Endothelial cell of umbilical vein (primary cell): ENCODE data around the gene LARP6. TPM values are rescaled to one million over a fixed set of nuclear protein-coding genes. Genes with fewer than 3 reads are reported as not detected.

Experiments used
- BruUV-seq: library from RNA; stranded (reverse); fragments of 400-500 nt; replicated peaks from 2 replicates; lab custom pipeline; 2021; lab: Mats Ljungman, UMichigan
- CTCF ChIA-PET: fragments of 300-600, 350-600 bp; sonication (Branson Sonifier 250); formaldehyde crosslinking; loops from one replicate; lab custom pipeline; 2021; ENCODE audit warnings: antibody characterized with exemption, inconsistent platforms; lab: Charles Lee
- POLR2A ChIA-PET: fragments of 300-600, 350-600 bp; sonication (Branson Sonifier 250); formaldehyde crosslinking; loops from one replicate; lab custom pipeline; 2021; ENCODE audit warnings: antibody characterized with exemption, inconsistent platforms; lab: Charles Lee
- DNase-seq: peaks from one replicate; pipeline ENCODE4 v3.0.0-alpha.2; 2011; ENCODE audit warnings: low read depth, low spot score
- FAIRE-seq: peaks from 2 replicates; lab custom pipeline; 2011; peaks lifted over from hg19 to GRCh38; lab: Jason Lieb, UNC
- H2AFZ ChIP-seq: 2 replicates; pipeline ENCODE4 v1.6.0; 2012; ENCODE audit warnings: low read depth, low read length, control low read depth, inconsistent platforms
- H3K27ac ChIP-seq: 2 replicates; pipeline ENCODE4 v1.5.1; 2011; ENCODE audit warnings: low read depth, mild to moderate bottlenecking, control low read depth, low read length, moderate library complexity; ENCODE audit not compliant: insufficient read depth
- H3K27me3 ChIP-seq, 2 experiments: 2 replicates each; pipeline versions ENCODE4 v1.6.0 to v1.6.1; 2011; ENCODE audit warnings: low read length in 2 of 2, mixed read lengths in 1 of 2; ENCODE audit not compliant: control insufficient read depth in 2 of 2, insufficient read depth in 2 of 2
- H3K36me3 ChIP-seq, 2 experiments: 2 replicates in 1 of 2; 3 replicates in 1 of 2; pipeline ENCODE4 v1.5.1; 2011; ENCODE audit warnings: low read length in 2 of 2, mild to moderate bottlenecking in 1 of 2, moderate library complexity in 1 of 2; ENCODE audit not compliant: control insufficient read depth in 2 of 2, insufficient read depth in 2 of 2; ENCODE audit errors: extremely low read depth in 1 of 2
- H3K4me1 ChIP-seq: 3 replicates; pipeline ENCODE4 v1.5.1; 2011; ENCODE audit warnings: mild to moderate bottlenecking, low read length; ENCODE audit not compliant: control insufficient read depth, insufficient read depth; ENCODE audit errors: extremely low read depth
- H3K4me2 ChIP-seq: 2 replicates; pipeline ENCODE4 v1.6.1; 2011; ENCODE audit warnings: low read length, control low read depth, mixed read lengths; ENCODE audit not compliant: insufficient read depth
- H3K4me3 ChIP-seq, 3 experiments: fragments of 200-600 bp in 1 of 3; sonication (generic), shearing (Covaris generic) in 1 of 3; replicated peaks in 1 of 3; 2 replicates each; pipeline ENCODE4 v1.5.1; 2011 to 2016; ENCODE audit warnings: control low read depth in 3 of 3, low read length in 3 of 3, mild to moderate bottlenecking in 2 of 3, inconsistent platforms in 1 of 3, low read depth in 1 of 3, moderate library complexity in 1 of 3; ENCODE audit not compliant: insufficient read depth in 1 of 3
- H3K79me2 ChIP-seq: 2 replicates; pipeline ENCODE4 v1.6.0; 2012; ENCODE audit warnings: low read length, inconsistent platforms; ENCODE audit not compliant: control insufficient read depth, insufficient read depth
- H3K9ac ChIP-seq: replicated peaks from 2 replicates; pipeline ENCODE3; 2011; ENCODE audit warnings: low read length, control low read depth; ENCODE audit not compliant: insufficient read depth; ENCODE audit errors: extremely low read depth
- H3K9me1 ChIP-seq: replicated peaks from 3 replicates; pipeline ENCODE4 v1.6.0; 2011; ENCODE audit warnings: mild to moderate bottlenecking, low read length; ENCODE audit not compliant: control insufficient read depth, insufficient read depth; ENCODE audit errors: extremely low read depth
- H3K9me3 ChIP-seq: replicated peaks from 2 replicates; pipeline ENCODE4 v1.5.1; 2012; ENCODE audit warnings: low read length, inconsistent platforms; ENCODE audit not compliant: control insufficient read depth, insufficient read depth
- H4K20me1 ChIP-seq: replicated peaks from 2 replicates; pipeline ENCODE3; 2011; ENCODE audit warnings: mild to moderate bottlenecking, low read length; ENCODE audit not compliant: control insufficient read depth, insufficient read depth; ENCODE audit errors: extremely low read depth
- CTCF ChIP-seq, 2 donors: IDR thresholded peaks; 1 replicate in 1 of 2; 2 replicates in 1 of 2; pipeline ENCODE4 v1.5.1; 2011; ENCODE audit warnings: low read length in 2 of 2, mild to moderate bottlenecking in 2 of 2, moderate library complexity in 2 of 2, control low read depth in 1 of 2, inconsistent platforms in 1 of 2, low read depth in 1 of 2; ENCODE audit not compliant: insufficient read depth in 1 of 2; ENCODE audit errors: extremely low read depth in 1 of 2
- EZH2 ChIP-seq: IDR thresholded peaks from 2 replicates; pipeline ENCODE4 v1.6.1; 2012; ENCODE audit warnings: borderline replicate concordance, low read depth, mild to moderate bottlenecking, moderate library complexity, low read length, inconsistent platforms; ENCODE audit not compliant: severe bottlenecking
- FOS ChIP-seq: IDR thresholded peaks from 2 replicates; pipeline ENCODE4 v1.6.1; 2011; ENCODE audit warnings: mild to moderate bottlenecking, low read length, moderate library complexity, borderline replicate concordance; ENCODE audit not compliant: insufficient read depth
- GATA2 ChIP-seq: IDR thresholded peaks from 2 replicates; pipeline ENCODE4 v1.7.0; 2011; ENCODE audit warnings: low read depth, mild to moderate bottlenecking, moderate library complexity, mixed read lengths, low read length; ENCODE audit not compliant: insufficient read length, insufficient read depth
- JUN ChIP-seq: IDR thresholded peaks from 2 replicates; pipeline ENCODE4 v1.6.1; 2011; ENCODE audit warnings: borderline replicate concordance, low read depth; ENCODE audit not compliant: insufficient read length, insufficient read depth
- MYC ChIP-seq: IDR thresholded peaks from one replicate; pipeline ENCODE4 v1.6.1; 2011; ENCODE audit warnings: mild to moderate bottlenecking, low read depth, low read length
- POLR2A ChIP-seq: IDR thresholded peaks from 2 replicates; pipeline ENCODE4 v1.6.1; 2012; ENCODE audit warnings: low read depth, mild to moderate bottlenecking, control low read depth, low read length
- POLR2AphosphoS5 ChIP-seq: IDR thresholded peaks from 2 replicates; pipeline ENCODE4 v1.6.1; 2012; ENCODE audit warnings: low read depth, mild to moderate bottlenecking, control low read depth, low read length, moderate library complexity; ENCODE audit not compliant: insufficient read depth
- dilution Hi-C: fragments of 300-500 bp; cut with MboI; formaldehyde crosslinking; loops from one replicate; pipeline ENCODE4 v1.15.0; 2019; ENCODE audit warnings: low sequenced_read_pairs; ENCODE audit not compliant: extremely low pct_ligation_motif_present
- intact Hi-C: fragments of 100-400 bp; cut with micrococcal nuclease; formaldehyde crosslinking; loops from one replicate; pipeline ENCODE4 v1.10.0; 2022
- polyA plus RNA-seq, 4 experiments: library from polyadenylated mRNA; depleted of rRNA in 3 of 4; stranded (reverse) in 3 of 4; unstranded in 1 of 4; fragments of >200 nt; gene quantifications; 2 replicates each; pipeline versions ENCODE4 v1.2.1 to v1.2.3, GENCODE V29; 2011 to 2012; ENCODE audit warnings: missing spikeins in 1 of 4
- total RNA-seq: library from RNA; stranded (reverse); gene quantifications from 2 replicates; pipeline ENCODE4 v1.2.3, GENCODE V29; 2021
- TF ChIP-seq, protein P1 (sequence below): IDR thresholded peaks from 2 replicates; pipeline ENCODE4 v1.6.1; 2011; ENCODE audit not compliant: insufficient read depth, insufficient read length

The LARP6 gene
- total and polyA plus RNA-seq, 2 donors (not counting 3 experiments of a cell fraction or from before 2014, with no cell fraction given) = 16.9 to 56.2 TPM

- BruUV-seq = no TSS peak
- H3K9me1 ChIP-seq = no peaks in the 10 kb centered on the region
- FAIRE-seq (no peak), DNase-seq (no peak)
- no peak overlapping the region for H2AFZ ChIP-seq
- H3K4me1 ChIP-seq = peaks cover 20% of the 10 kb centered on the region
- no peaks in the 10 kb centered on the region for H3K9me3 ChIP-seq
- H3K27me3 ChIP-seq = no peaks in the 10 kb centered on the region
- POLR2A ChIA-PET = no interaction called here
- H3K4me3 ChIP-seq = no peak overlapping the region
- CTCF ChIA-PET = interaction anchor here (1.0 kb wide), 2 partner anchors 12 to 23 kb away, joined by 3 read pairs; no protein-coding TSS in a partner anchor
- TF ChIP-seq FOS (peak; percentile 30), POLR2AphosphoS5 (no peak)
- intact Hi-C loops = no loop called here
- H4K20me1 ChIP-seq = no peaks in the 10 kb centered on the region
- H3K79me2 ChIP-seq = no peaks in the 10 kb centered on the region
- no peaks in the 10 kb centered on the region for H3K36me3 ChIP-seq
- H3K9ac ChIP-seq = no peak overlapping the region
- H3K27ac ChIP-seq = no peak overlapping the region
- dilution Hi-C loops = no loop called here
- H3K4me2 ChIP-seq = no peak overlapping the region
Measured at GRCh38 chr15:70788114-70789049, 65.6 kb downstream of the LARP6 start.

DNA sequence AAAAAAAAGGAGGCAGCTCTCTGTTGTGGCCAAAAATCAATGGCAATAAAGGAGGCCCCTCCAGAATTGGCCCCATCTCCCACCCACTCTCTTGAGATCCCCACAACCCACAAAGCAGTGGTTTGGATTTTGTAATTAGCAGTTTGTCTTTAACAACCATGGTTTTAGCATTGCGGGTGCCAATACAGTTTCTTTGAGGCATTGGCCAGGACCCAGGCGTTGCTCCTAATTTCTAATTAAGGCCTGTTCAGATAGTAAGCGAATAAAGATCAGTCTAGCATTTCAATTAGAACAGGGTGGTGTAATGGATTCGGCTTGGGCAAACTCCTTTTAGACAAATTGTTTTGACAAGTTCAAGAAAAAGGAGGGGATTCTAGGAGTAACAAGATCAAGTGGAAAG, 67.0 kb downstream of the LARP6 start:
- Histone ChIP-seq H3K9ac (no peak overlapping the region), H3K4me2 (no peak overlapping the region), H3K9me1 (no peaks in the 10 kb centered on the region), H4K20me1 (no peaks in the 10 kb centered on the region), H3K27ac (no peak overlapping the region), H3K27me3 (no peaks in the 10 kb centered on the region), H3K4me3 (no peak overlapping the region), H3K9me3 (no peaks in the 10 kb centered on the region), H3K36me3 (no peaks in the 10 kb centered on the region), H2AFZ (no peak overlapping the region), H3K4me1 (peaks cover 11% of the 10 kb centered on the region), H3K79me2 (no peaks in the 10 kb centered on the region)
- BruUV-seq = no TSS peak
- DNase-seq (no peak), FAIRE-seq (no peak)
- dilution Hi-C loops (no loop called here), intact Hi-C loops (no loop called here)
- ChIA-PET CTCF (no interaction called here), POLR2A (no interaction called here)
- TF ChIP-seq GATA2 (no peak), JUN (no peak), EZH2 (no peak), MYC (no peak), POLR2AphosphoS5 (no peak), CTCF (IDR thresholded peaks at IDR 0.05; ENCODE audit: extremely low read depth in 1 of 2, insufficient read depth in 1 of 2, low read depth in 1 of 2, low read length in 2 of 2) (no peak), POLR2A (no peak), FOS (no peak)
- TF ChIP-seq, protein P1, sequence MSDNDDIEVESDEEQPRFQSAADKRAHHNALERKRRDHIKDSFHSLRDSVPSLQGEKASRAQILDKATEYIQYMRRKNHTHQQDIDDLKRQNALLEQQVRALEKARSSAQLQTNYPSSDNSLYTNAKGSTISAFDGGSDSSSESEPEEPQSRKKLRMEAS = no peak
